Kidney (tissue), 14 donors: ENCODE results near the gene HMGA1. TPM values are rescaled to one million over a fixed set of nuclear protein-coding genes. Genes with fewer than 3 reads are reported as not detected.

Experiments
- DNase-seq, 5 donors: peaks; one replicate each; pipeline ENCODE4 v3.0.0-alpha.2; 2013 to 2020
- FAIRE-seq: peaks from 2 replicates; lab custom pipeline; 2012; peaks lifted over from hg19 to GRCh38; lab: Jason Lieb, UNC
- H3K27ac ChIP-seq, 2 donors: one replicate each; pipeline ENCODE4 v1.7.0; 2013; ENCODE audit warnings: low read depth in 2 of 2, low read length in 2 of 2, inconsistent platforms in 1 of 2
- H3K27me3 ChIP-seq: one replicate; pipeline ENCODE4 v1.7.1; 2013; ENCODE audit warnings: low read length, inconsistent platforms; ENCODE audit not compliant: control insufficient read depth, insufficient read depth
- H3K36me3 ChIP-seq, 3 donors: one replicate each; pipeline versions ENCODE4 v1.7.0 to v1.7.1; 2013; ENCODE audit warnings: low read length in 3 of 3, control low read depth in 1 of 3, inconsistent platforms in 1 of 3; ENCODE audit not compliant: insufficient read depth in 3 of 3, control insufficient read depth in 2 of 3
- H3K4me1 ChIP-seq, 3 donors: one replicate each; pipeline versions ENCODE4 v1.7.0 to v1.7.1; 2013; ENCODE audit warnings: low read length in 3 of 3, inconsistent platforms in 1 of 3, low read depth in 1 of 3; ENCODE audit not compliant: control insufficient read depth in 2 of 3, insufficient read depth in 2 of 3
- H3K4me3 ChIP-seq, 3 donors: one replicate each; pipeline versions ENCODE4 v1.7.0 to v1.8.1; 2013; ENCODE audit warnings: low read length in 3 of 3, control low read depth in 1 of 3, inconsistent platforms in 1 of 3
- H3K9ac ChIP-seq, 3 donors: one replicate each; pipeline versions ENCODE4 v1.7.0 to v1.7.1; 2013; ENCODE audit warnings: low read length in 3 of 3, control low read depth in 1 of 3, inconsistent platforms in 1 of 3
- H3K9me3 ChIP-seq, 3 donors: one replicate each; pipeline versions ENCODE4 v1.7.0 to v1.7.1; 2013; ENCODE audit warnings: low read length in 3 of 3, control low read depth in 1 of 3, inconsistent platforms in 1 of 3; ENCODE audit not compliant: control insufficient read depth in 2 of 3, insufficient read depth in 1 of 3
- intact Hi-C: fragments of 100-400 bp; cut with DNase I; formaldehyde crosslinking; loops from one replicate; pipeline ENCODE4 v1.11.1; 2022
- polyA plus RNA-seq: library from polyadenylated mRNA; stranded (reverse); fragments of 350-450 nt; fragmentation: Illumina TruSeq; extraction: RNeasy Lipid Tissue Mini Kit (QIAGEN cat#74804); gene quantifications from one replicate; pipeline ENCODE4 v1.2.3, GENCODE V29; 2014; ENCODE audit warnings: low read depth, low replicate concordance; ENCODE audit not compliant: insufficient read depth
- total RNA-seq: library from RNA; stranded (reverse); fragmentation: NEBNext Ultra II Directional; extraction: Animal tissue kit (Norgen Biotek cat#: 25700); gene quantifications from one replicate; pipeline ENCODE4 v1.2.1, GENCODE V29; 2021
- TF ChIP-seq, protein P1 (sequence below): IDR thresholded peaks from 3 replicates; pipeline ENCODE4 v1.5.1; 2012; ENCODE audit warnings: mild to moderate bottlenecking, moderate library complexity, borderline replicate concordance; ENCODE audit not compliant: insufficient read depth; ENCODE audit errors: extremely low read depth
- donor health status: control.
- donor health status: control.
- donor health status: control.
- donor health status: control.
- donor health status: control.
- donor health status: DM: yes; HTN: yes; CAD: no.
- donor health status: Normal renal cell carcinoma (clear cell type).

The HMGA1 gene
- total and polyA plus RNA-seq, 2 donors from 2014 or later: 27.1 to 46.5 TPM

GRCh38 chr6:34275128-34275804 lies 38.6 kb downstream of the HMGA1 start:
- TF ChIP-seq, protein P1, sequence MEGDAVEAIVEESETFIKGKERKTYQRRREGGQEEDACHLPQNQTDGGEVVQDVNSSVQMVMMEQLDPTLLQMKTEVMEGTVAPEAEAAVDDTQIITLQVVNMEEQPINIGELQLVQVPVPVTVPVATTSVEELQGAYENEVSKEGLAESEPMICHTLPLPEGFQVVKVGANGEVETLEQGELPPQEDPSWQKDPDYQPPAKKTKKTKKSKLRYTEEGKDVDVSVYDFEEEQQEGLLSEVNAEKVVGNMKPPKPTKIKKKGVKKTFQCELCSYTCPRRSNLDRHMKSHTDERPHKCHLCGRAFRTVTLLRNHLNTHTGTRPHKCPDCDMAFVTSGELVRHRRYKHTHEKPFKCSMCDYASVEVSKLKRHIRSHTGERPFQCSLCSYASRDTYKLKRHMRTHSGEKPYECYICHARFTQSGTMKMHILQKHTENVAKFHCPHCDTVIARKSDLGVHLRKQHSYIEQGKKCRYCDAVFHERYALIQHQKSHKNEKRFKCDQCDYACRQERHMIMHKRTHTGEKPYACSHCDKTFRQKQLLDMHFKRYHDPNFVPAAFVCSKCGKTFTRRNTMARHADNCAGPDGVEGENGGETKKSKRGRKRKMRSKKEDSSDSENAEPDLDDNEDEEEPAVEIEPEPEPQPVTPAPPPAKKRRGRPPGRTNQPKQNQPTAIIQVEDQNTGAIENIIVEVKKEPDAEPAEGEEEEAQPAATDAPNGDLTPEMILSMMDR: no peak
- Histone ChIP-seq H3K4me3 (no peak overlapping the region), H3K4me1 (peaks cover 0 to 10% (median 0%) of the 10 kb centered on the region in 3 donors), H3K36me3 (no peaks in the 10 kb centered on the region), H3K27ac (no peak overlapping the region), H3K9me3 (no peaks in the 10 kb centered on the region), H3K27me3 (no peaks in the 10 kb centered on the region), H3K9ac (no peak overlapping the region)
- DNase-seq (no peak), FAIRE-seq (no peak)
- intact Hi-C loops: no loop called here

- H3K36me3 ChIP-seq: no peaks in the 10 kb centered on the region
- no peaks in the 10 kb centered on the region for H3K9me3 ChIP-seq
- H3K4me1 ChIP-seq: peaks cover 0 to 10% (median 0%) of the 10 kb centered on the region in 3 donors
- H3K27ac ChIP-seq: no peak overlapping the region
- no peak overlapping the region for H3K9ac ChIP-seq
- intact Hi-C loops: no loop called here
- DNase-seq (no peak), FAIRE-seq (no peak)
- H3K27me3 ChIP-seq: no peaks in the 10 kb centered on the region
- TF ChIP-seq, protein P1: no peak
- H3K4me3 ChIP-seq: no peak overlapping the region
Observed at GRCh38 chr6:34276191-34276590, 39.5 kb downstream of the HMGA1 start.

DNA sequence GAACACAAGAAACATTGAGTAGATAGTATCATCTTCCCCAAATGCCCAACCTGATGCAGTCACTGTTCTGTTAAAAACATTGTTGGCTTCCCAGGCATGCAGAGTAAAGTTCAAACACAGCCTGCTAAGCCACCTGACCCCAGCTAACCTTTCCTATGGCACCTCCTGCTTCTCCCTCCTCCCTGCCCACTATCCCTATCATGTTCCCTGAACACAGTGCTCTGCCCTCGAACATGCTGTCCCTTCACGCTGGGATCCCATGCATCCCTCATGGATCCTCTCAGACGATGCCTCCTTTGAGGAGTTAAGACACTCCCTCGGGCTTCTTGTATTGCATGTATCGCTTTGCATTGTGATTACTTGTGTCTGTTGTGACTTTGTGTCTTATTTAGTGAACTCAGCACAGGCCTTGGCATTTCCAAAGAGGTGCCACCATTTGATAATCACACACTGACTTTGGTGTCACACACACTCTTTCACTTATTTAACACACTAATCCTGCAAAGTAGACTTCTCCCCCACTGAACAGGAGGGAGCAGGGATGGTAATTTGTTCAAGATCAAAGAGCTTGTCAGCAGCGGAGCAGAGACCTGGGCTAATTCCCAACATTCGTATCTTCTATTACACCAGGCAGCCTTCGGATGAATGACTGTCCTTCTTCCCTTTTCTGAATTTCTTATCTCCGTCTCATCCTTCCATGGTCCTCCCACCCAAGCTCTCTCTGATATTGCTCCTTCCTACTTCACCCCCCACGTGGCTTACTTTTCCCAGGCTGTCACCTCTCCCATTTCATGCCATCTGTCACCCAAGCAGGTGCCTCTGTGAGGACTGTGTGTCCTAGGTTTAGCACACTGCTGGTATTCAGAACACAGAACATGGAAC lies 40.4 kb downstream of the HMGA1 start:
- Histone ChIP-seq H3K4me1 (peaks cover 0 to 9% (median 0%) of the 10 kb centered on the region in 3 donors), H3K9me3 (no peaks in the 10 kb centered on the region), H3K27me3 (no peaks in the 10 kb centered on the region), H3K27ac (no peak overlapping the region), H3K36me3 (no peaks in the 10 kb centered on the region), H3K9ac (no peak overlapping the region), H3K4me3 (no peak overlapping the region)
- intact Hi-C loops: no loop called here
- DNase-seq: peak in 3 of 5 donors; percentile 38 to 56 (median 55)
- FAIRE-seq: no peak
- TF ChIP-seq, protein P1: no peak
